H9 (cell line): ENCODE measurements around the gene VPS26B. TPM values are rescaled to one million over a fixed set of nuclear protein-coding genes. Genes with fewer than 3 reads are reported as not detected.

Experiments
- DNase-seq: peaks from one replicate; pipeline ENCODE4 v3.0.0-alpha.2; 2017
- H2AFZ ChIP-seq: one replicate; pipeline ENCODE4 v1.6.1; 2013; ENCODE audit warnings: mild to moderate bottlenecking, low read length, control low read depth, moderate library complexity
- H2AK5ac ChIP-seq: 2 replicates; pipeline ENCODE4 v1.6.1; 2013; ENCODE audit warnings: low read length, control low read depth, mixed read lengths; ENCODE audit not compliant: insufficient read length
- H2BK120ac ChIP-seq: one replicate; pipeline ENCODE4 v1.6.1; 2013; ENCODE audit warnings: low read depth, mild to moderate bottlenecking, low read length, control low read depth, inconsistent platforms; ENCODE audit not compliant: poor library complexity, severe bottlenecking
- H2BK12ac ChIP-seq: 2 replicates; pipeline ENCODE4 v1.6.1; 2013; ENCODE audit warnings: low read length, control low read depth, mixed read lengths, low read depth; ENCODE audit not compliant: insufficient read length
- H2BK15ac ChIP-seq: 2 replicates; pipeline ENCODE4 v1.6.1; 2013; ENCODE audit warnings: low read depth, low read length, control low read depth
- H2BK20ac ChIP-seq: one replicate; pipeline ENCODE4 v1.6.1; 2013; ENCODE audit warnings: low read depth, mild to moderate bottlenecking, low read length, control low read depth, inconsistent platforms; ENCODE audit not compliant: poor library complexity, severe bottlenecking
- H2BK5ac ChIP-seq: 2 replicates; pipeline ENCODE4 v1.6.1; 2013; ENCODE audit warnings: low read length, control low read depth, mixed read lengths; ENCODE audit not compliant: insufficient read length
- H3K14ac ChIP-seq: 2 replicates; pipeline ENCODE4 v1.6.1; 2013; ENCODE audit warnings: low read length, control low read depth; ENCODE audit not compliant: insufficient read depth
- H3K18ac ChIP-seq: 2 replicates; pipeline ENCODE4 v1.6.1; 2013; ENCODE audit warnings: low read depth, mild to moderate bottlenecking, mixed read lengths, low read length, control low read depth; ENCODE audit not compliant: insufficient read length
- H3K23ac ChIP-seq: 2 replicates; pipeline ENCODE4 v1.6.1; 2013; ENCODE audit warnings: low read length, control low read depth, mixed read lengths, low read depth; ENCODE audit not compliant: insufficient read length
- H3K23me2 ChIP-seq: 2 replicates; pipeline ENCODE4 v1.6.1; 2013; ENCODE audit warnings: low read depth, mild to moderate bottlenecking, mixed read lengths, low read length, control low read depth; ENCODE audit not compliant: insufficient read length, poor library complexity, severe bottlenecking
- H3K27ac ChIP-seq: 2 replicates; pipeline ENCODE4 v1.5.1; 2013; ENCODE audit warnings: low read length, control low read depth, mixed read lengths, low read depth; ENCODE audit not compliant: insufficient read length
- H3K27me3 ChIP-seq: 2 replicates; pipeline ENCODE4 v1.6.1; 2013; ENCODE audit warnings: low read length, control low read depth, inconsistent platforms; ENCODE audit not compliant: insufficient read depth
- H3K4ac ChIP-seq: 2 replicates; pipeline ENCODE4 v1.6.1; 2013; ENCODE audit warnings: low read depth, mild to moderate bottlenecking, control low read depth, inconsistent platforms, low read length, moderate library complexity
- H3K4me1 ChIP-seq: 2 replicates; pipeline ENCODE4 v1.6.1; 2013; ENCODE audit warnings: low read length, control low read depth, inconsistent platforms; ENCODE audit not compliant: insufficient read depth
- H3K4me2 ChIP-seq: 2 replicates; pipeline ENCODE4 v1.6.1; 2013; ENCODE audit warnings: low read length, control low read depth, mixed read lengths; ENCODE audit not compliant: insufficient read length, insufficient read depth
- H3K56ac ChIP-seq: 2 replicates; pipeline ENCODE4 v1.6.1; 2013; ENCODE audit warnings: low read depth, mild to moderate bottlenecking, mixed read lengths, low read length, control low read depth; ENCODE audit not compliant: insufficient read length
- H3K79me1 ChIP-seq: 2 replicates; pipeline ENCODE4 v1.6.1; 2013; ENCODE audit warnings: low read depth, mild to moderate bottlenecking, moderate library complexity, low read length, control low read depth, inconsistent platforms; ENCODE audit not compliant: insufficient read depth, poor library complexity, severe bottlenecking
- H3K79me2 ChIP-seq: 2 replicates; pipeline ENCODE4 v1.6.1; 2013; ENCODE audit warnings: low read length, control low read depth, inconsistent platforms; ENCODE audit not compliant: insufficient read depth
- H3K9ac ChIP-seq: 2 replicates; pipeline ENCODE4 v1.6.1; 2013; ENCODE audit warnings: low read length, control low read depth, mixed read lengths; ENCODE audit not compliant: insufficient read length; ENCODE audit errors: extremely low read depth
- H3K9me3 ChIP-seq: one replicate; pipeline ENCODE4 v1.6.1; 2013; ENCODE audit warnings: low read depth, low read length, inconsistent platforms; ENCODE audit not compliant: control insufficient read depth
- H3T11ph ChIP-seq: one replicate; pipeline ENCODE4 v1.6.1; 2013; ENCODE audit warnings: mild to moderate bottlenecking, low read length, control low read depth, inconsistent platforms
- H4K20me1 ChIP-seq: one replicate; pipeline ENCODE4 v1.6.1; 2013; ENCODE audit not compliant: control insufficient read depth, insufficient read length, insufficient read depth
- H4K5ac ChIP-seq: 2 replicates; pipeline ENCODE4 v1.6.1; 2013; ENCODE audit warnings: low read depth, mild to moderate bottlenecking, mixed read lengths, low read length, control low read depth; ENCODE audit not compliant: insufficient read length
- H4K8ac ChIP-seq: replicated peaks from 2 replicates; pipeline ENCODE4 v1.6.1; 2013; ENCODE audit warnings: low read length, control low read depth, mixed read lengths, low read depth; ENCODE audit not compliant: insufficient read length
- H4K91ac ChIP-seq: 2 replicates; pipeline ENCODE4 v1.6.1; 2013; ENCODE audit warnings: low read depth, mild to moderate bottlenecking, moderate library complexity, mixed read lengths, low read length, control low read depth; ENCODE audit not compliant: insufficient read length
- H3K27ac Mint-ChIP-seq, 3 experiments: 2 replicates in 2 of 3; 3 replicates in 1 of 3; pipeline ENCODE4 v1.8.0; 2020 to 2021; ENCODE audit warnings: mixed read lengths in 3 of 3, mild to moderate bottlenecking in 1 of 3, moderate library complexity in 1 of 3
- H3K27me3 Mint-ChIP-seq: 2 replicates; pipeline ENCODE4 v1.8.0; 2021; ENCODE audit warnings: low read depth, mild to moderate bottlenecking, moderate library complexity, mixed read lengths
- H3K36me3 Mint-ChIP-seq, 3 experiments: 2 replicates in 2 of 3; 3 replicates in 1 of 3; pipeline ENCODE4 v1.8.0; 2020 to 2021; ENCODE audit warnings: low read depth in 3 of 3, mixed read lengths in 3 of 3; ENCODE audit not compliant: insufficient read depth in 1 of 3
- H3K4me1 Mint-ChIP-seq, 2 experiments: 2 replicates each; pipeline ENCODE4 v1.8.0; 2020; ENCODE audit warnings: mixed read lengths in 2 of 2
- H3K4me3 Mint-ChIP-seq, 2 experiments: 2 replicates in 1 of 2; 3 replicates in 1 of 2; pipeline ENCODE4 v1.8.0; 2020 to 2021; ENCODE audit warnings: mild to moderate bottlenecking in 2 of 2, mixed read lengths in 2 of 2, moderate library complexity in 1 of 2
- H3K9me3 Mint-ChIP-seq, 2 experiments: 2 replicates in 1 of 2; 3 replicates in 1 of 2; pipeline ENCODE4 v1.8.0; 2020; ENCODE audit warnings: mild to moderate bottlenecking in 2 of 2, mixed read lengths in 2 of 2, moderate library complexity in 1 of 2
- CTCF ChIP-seq: fragments of 200-600 bp; sonication (generic); conservative IDR thresholded peaks from 3 replicates; pipeline ENCODE4 v1.8.0; 2021; ENCODE audit warnings: antibody characterized with exemption, mild to moderate bottlenecking
- WGBS: extraction: QIAGEN DNeasy Blood & Tissue Kit; methylation state at CpG from one replicate; pipeline ENCODE4 v1.1.7; 2013; ENCODE audit warnings: missing lambda C conversion rate, low lambda C conversion rate, mixed read lengths; ENCODE audit not compliant: insufficient read length; ENCODE audit errors: extremely low coverage; 5-methylcytosine and 5-hydroxymethylcytosine counted together
- total RNA-seq: library from RNA; stranded (reverse); gene quantifications from 2 replicates; pipeline ENCODE4 v1.2.1, GENCODE V29; 2021

The VPS26B gene
- total RNA-seq, 1 experiment from 2014 or later = 27.5 TPM

GRCh38 chr11:134178032-134178674 lies 46.3 kb upstream of the VPS26B start:
- H3K27ac Mint-ChIP-seq = no peak overlapping the region; a peak in 1 of 7 replicates
- Histone ChIP-seq H3K18ac (no peak overlapping the region), H3K23me2 (no peaks in the 10 kb centered on the region), H2BK5ac (no peak overlapping the region), H2AFZ (no peak overlapping the region), H3K27ac (no peak overlapping the region), H4K20me1 (no peaks in the 10 kb centered on the region), H2BK120ac (no peak overlapping the region), H4K5ac (no peak overlapping the region), H3K4me1 (no peaks in the 10 kb centered on the region), H2AK5ac (no peak overlapping the region), H3K23ac (no peak overlapping the region), H3K4me2 (no peak overlapping the region), H3K56ac (no peak overlapping the region), H3T11ph (no peak overlapping the region), H3K9me3 (no peaks in the 10 kb centered on the region), H3K27me3 (no peaks in the 10 kb centered on the region), H4K8ac (no peak overlapping the region), H4K91ac (no peak overlapping the region), H2BK15ac (no peak overlapping the region), H3K9ac (no peak overlapping the region), H3K79me2 (no peaks in the 10 kb centered on the region), H2BK20ac (no peak overlapping the region), H2BK12ac (no peak overlapping the region), H3K79me1 (no peaks in the 10 kb centered on the region), H3K14ac (no peak overlapping the region), H3K4ac (no peak overlapping the region)
- no peaks in the 10 kb centered on the region for H3K27me3 Mint-ChIP-seq
- TF ChIP-seq CTCF = no peak
- H3K36me3 Mint-ChIP-seq = peaks cover 68 to 82% (median 73%) of the 10 kb centered on the region in 3 experiments
- H3K4me1 Mint-ChIP-seq = no peaks in the 10 kb centered on the region
- no CpG with 5 or more reads among the region's 5 CpGs for WGBS
- DNase-seq = no peak
- H3K4me3 Mint-ChIP-seq = no peak overlapping the region
- peaks cover 3 to 19% of the 10 kb centered on the region in 2 experiments; a peak in 4 of 5 replicates for H3K9me3 Mint-ChIP-seq
